ENCODE results near the gene ANKRD31. TPM values are rescaled to one million over a fixed set of nuclear protein-coding genes. Genes with fewer than 3 reads are reported as not detected.
"Not testable (repeated sequence)": the region's sequence is repeated elsewhere in the genome, so short reads cannot be mapped to it uniquely, and the experiment has no call there.

Gene ANKRD31
- total RNA-seq, 2 donors from 2014 or later: 0.41 to 3.7 TPM

- WGBS: 86% methylated on average over 1 of the region's 1 CpG
- no peaks in the 10 kb centered on the region for H3K4me1 ChIP-seq (replicated peaks)
- no peak overlapping the region for H3K4me3 ChIP-seq
Observed at GRCh38 chr5:75279321-75279720, 42.6 kb upstream of the ANKRD31 start.

DNA sequence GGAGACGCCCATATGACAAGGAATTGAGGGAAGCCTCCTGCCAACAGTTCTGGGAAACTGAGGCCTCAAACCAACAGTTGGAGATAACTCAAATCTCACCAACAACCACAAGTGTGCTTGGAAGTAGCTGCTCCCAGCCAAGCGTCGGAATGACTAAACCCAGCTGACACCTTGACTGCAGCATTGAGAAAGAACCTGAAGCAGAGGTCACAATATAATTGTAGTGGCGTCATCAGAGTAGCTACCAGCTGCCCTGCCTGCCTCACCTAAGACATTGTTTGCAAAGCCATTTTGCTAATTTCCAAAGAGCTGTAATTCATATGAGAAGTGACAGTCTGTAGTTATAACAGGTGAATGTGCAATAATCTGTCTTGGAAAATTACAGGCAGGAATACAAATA is 40.8 kb upstream of the ANKRD31 start:
- Histone ChIP-seq H3K4me1 (replicated peaks) (no peaks in the 10 kb centered on the region), H3K4me3 (no peak overlapping the region), H3K36me3 (no peaks in the 10 kb centered on the region), H3K27ac (no peak overlapping the region), H3K9me3 (no peaks in the 10 kb centered on the region), H3K27me3 (replicated peaks; ENCODE audit: insufficient read depth) (no peaks in the 10 kb centered on the region)
- DNase-seq (ENCODE audit: low spot score): no peak
- 86% methylated on average over 4 of the region's 4 CpGs for WGBS
- intact Hi-C loops (cut with DNase I): no loop called here
- TF ChIP-seq POLR2A (IDR thresholded peaks at IDR 0.05) (no peak), POLR2AphosphoS5 (IDR thresholded peaks at IDR 0.05) (no peak)
- TF ChIP-seq, protein P1, sequence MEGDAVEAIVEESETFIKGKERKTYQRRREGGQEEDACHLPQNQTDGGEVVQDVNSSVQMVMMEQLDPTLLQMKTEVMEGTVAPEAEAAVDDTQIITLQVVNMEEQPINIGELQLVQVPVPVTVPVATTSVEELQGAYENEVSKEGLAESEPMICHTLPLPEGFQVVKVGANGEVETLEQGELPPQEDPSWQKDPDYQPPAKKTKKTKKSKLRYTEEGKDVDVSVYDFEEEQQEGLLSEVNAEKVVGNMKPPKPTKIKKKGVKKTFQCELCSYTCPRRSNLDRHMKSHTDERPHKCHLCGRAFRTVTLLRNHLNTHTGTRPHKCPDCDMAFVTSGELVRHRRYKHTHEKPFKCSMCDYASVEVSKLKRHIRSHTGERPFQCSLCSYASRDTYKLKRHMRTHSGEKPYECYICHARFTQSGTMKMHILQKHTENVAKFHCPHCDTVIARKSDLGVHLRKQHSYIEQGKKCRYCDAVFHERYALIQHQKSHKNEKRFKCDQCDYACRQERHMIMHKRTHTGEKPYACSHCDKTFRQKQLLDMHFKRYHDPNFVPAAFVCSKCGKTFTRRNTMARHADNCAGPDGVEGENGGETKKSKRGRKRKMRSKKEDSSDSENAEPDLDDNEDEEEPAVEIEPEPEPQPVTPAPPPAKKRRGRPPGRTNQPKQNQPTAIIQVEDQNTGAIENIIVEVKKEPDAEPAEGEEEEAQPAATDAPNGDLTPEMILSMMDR (IDR thresholded peaks at IDR 0.05): no peak

More at GRCh38 chr5:75279321-75279720, 42.6 kb upstream of the ANKRD31 start:
- Histone ChIP-seq H3K27me3 (replicated peaks; ENCODE audit: insufficient read depth) (no peaks in the 10 kb centered on the region), H3K27ac (no peak overlapping the region), H3K9me3 (no peaks in the 10 kb centered on the region), H3K36me3 (no peaks in the 10 kb centered on the region)
- DNase-seq (ENCODE audit: low spot score): no peak
- TF ChIP-seq POLR2AphosphoS5 (IDR thresholded peaks at IDR 0.05) (no peak), POLR2A (IDR thresholded peaks at IDR 0.05) (no peak)
- TF ChIP-seq, protein P1 (IDR thresholded peaks at IDR 0.05): no peak
- intact Hi-C loops (cut with DNase I): no loop called here

DNA sequence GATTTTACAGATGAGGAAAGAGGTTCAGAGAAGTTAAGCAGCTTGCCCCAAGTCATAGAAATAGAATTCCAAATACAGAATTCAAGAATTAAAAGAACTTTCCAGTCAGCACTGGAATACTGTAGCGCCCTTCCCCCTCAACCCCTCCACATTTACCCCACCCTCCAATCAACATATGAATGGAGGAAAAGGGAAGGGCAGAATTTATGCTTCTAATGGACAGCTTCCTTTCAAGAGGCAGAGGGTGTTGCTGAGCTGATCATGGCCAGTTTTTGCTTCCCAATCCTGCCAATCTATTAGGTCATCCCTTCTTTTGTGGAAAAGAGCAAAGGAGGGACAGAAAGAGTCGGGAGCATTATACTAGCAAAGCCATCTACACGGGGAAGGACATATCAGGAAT is 39.1 kb upstream of the ANKRD31 start:
- no peaks in the 10 kb centered on the region for H3K27me3 ChIP-seq (replicated peaks; ENCODE audit: insufficient read depth)
- H3K4me1 ChIP-seq (replicated peaks): no peaks in the 10 kb centered on the region
- no peak overlapping the region for H3K4me3 ChIP-seq
- intact Hi-C loops (cut with DNase I): no loop called here
- no peak for TF ChIP-seq POLR2A (IDR thresholded peaks at IDR 0.05)
- TF ChIP-seq, protein P1 (IDR thresholded peaks at IDR 0.05): no peak
- TF ChIP-seq POLR2AphosphoS5 (IDR thresholded peaks at IDR 0.05): no peak
- no peaks in the 10 kb centered on the region for H3K36me3 ChIP-seq
- no peak for DNase-seq (ENCODE audit: low spot score)
- H3K9me3 ChIP-seq: no peaks in the 10 kb centered on the region
- WGBS: 64% methylated on average over 3 of the region's 3 CpGs
- no peak overlapping the region for H3K27ac ChIP-seq

DNA sequence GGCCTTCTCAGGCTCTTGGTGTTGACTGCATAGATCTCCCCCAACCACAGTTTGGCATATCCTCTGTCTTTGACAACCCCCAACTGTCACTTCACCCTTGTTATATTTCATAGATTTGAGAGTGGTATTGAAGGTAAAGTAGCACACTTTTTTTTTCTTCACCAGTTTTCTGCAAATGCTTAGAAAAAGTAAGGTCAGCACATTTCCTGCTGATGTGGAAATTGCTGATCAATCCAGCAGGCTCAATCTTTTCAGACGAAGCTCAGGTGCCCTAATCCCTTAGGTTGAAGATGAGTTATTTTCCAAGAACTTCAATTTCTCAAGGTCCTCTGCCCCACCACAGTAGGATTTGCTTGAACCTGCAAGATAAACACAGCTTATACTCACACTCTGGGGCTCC is 38.5 kb upstream of the ANKRD31 start:
- no peak overlapping the region for H3K4me3 ChIP-seq
- no peaks in the 10 kb centered on the region for H3K9me3 ChIP-seq
- H3K4me1 ChIP-seq (replicated peaks): no peaks in the 10 kb centered on the region
- no peak for DNase-seq (ENCODE audit: low spot score)
- H3K36me3 ChIP-seq: no peaks in the 10 kb centered on the region
- no peaks in the 10 kb centered on the region for H3K27me3 ChIP-seq (replicated peaks; ENCODE audit: insufficient read depth)
- intact Hi-C loops (cut with DNase I): no loop called here
- 74% methylated on average over 1 of the region's 1 CpG for WGBS
- H3K27ac ChIP-seq: no peak overlapping the region
- TF ChIP-seq POLR2A (IDR thresholded peaks at IDR 0.05): no peak

DNA sequence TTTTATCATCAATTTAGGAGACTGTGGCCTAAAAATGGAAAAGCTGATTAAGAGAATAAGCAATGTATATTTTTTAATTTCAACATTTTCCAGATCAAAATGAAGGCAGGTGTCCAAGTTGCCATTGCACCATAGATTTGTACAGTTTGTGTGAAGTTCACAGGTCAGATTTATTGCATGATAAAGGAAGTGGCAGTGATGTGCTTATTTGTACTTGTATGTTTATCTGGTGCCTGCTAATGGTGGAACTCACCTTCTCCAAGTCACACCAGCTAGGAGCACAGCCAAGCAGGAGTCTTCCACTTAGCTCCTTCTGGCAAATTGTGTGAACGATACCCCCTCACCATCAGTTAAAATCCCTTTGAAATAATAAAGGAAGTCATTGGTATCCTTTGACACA is 37.8 kb upstream of the ANKRD31 start:
- Histone ChIP-seq H3K4me3 (no peak overlapping the region), H3K27ac (no peak overlapping the region), H3K36me3 (no peaks in the 10 kb centered on the region), H3K4me1 (replicated peaks) (no peaks in the 10 kb centered on the region), H3K27me3 (replicated peaks; ENCODE audit: insufficient read depth) (no peaks in the 10 kb centered on the region), H3K9me3 (no peaks in the 10 kb centered on the region)
- DNase-seq (ENCODE audit: low spot score): no peak
- TF ChIP-seq POLR2AphosphoS5 (IDR thresholded peaks at IDR 0.05): no peak
- TF ChIP-seq POLR2A (IDR thresholded peaks at IDR 0.05): no peak
- TF ChIP-seq, protein P1 (IDR thresholded peaks at IDR 0.05): no peak
- intact Hi-C loops (cut with DNase I): no loop called here
- 75% methylated on average over 1 of the region's 1 CpG for WGBS

DNA sequence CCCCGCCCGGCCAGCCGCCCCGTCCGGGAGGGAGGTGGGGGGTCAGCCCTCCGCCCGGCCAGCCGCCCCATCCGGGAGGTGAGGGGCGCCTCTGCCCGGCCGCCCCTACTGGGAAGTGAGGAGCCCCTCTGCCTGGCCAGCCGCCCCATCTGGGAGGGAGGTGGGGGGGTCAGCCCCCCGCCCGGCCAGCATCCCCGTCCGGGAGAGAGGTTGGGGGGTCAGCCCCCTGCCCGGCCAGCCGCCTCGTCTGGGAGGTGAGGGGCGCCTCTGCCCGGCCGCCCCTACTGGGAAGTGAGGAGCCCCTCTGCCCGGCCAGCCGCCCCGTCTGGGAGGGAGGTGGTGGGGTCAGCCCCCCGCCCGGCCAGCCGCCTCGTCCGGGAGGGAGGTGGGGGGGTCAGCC is 33.9 kb upstream of the ANKRD31 start:
- WGBS: 96% methylated on average over 10 of the region's 31 CpGs
- H3K27me3 ChIP-seq (replicated peaks; ENCODE audit: insufficient read depth); H3K4me1 ChIP-seq (replicated peaks); intact Hi-C loops (cut with DNase I); H3K4me3 ChIP-seq; H3K9me3 ChIP-seq; DNase-seq (ENCODE audit: low spot score); H3K36me3 ChIP-seq; H3K27ac ChIP-seq: not testable (repeated sequence)

All from prostate gland (tissue), 2 donors.